ENCODE data around the gene FABP2.

DNA sequence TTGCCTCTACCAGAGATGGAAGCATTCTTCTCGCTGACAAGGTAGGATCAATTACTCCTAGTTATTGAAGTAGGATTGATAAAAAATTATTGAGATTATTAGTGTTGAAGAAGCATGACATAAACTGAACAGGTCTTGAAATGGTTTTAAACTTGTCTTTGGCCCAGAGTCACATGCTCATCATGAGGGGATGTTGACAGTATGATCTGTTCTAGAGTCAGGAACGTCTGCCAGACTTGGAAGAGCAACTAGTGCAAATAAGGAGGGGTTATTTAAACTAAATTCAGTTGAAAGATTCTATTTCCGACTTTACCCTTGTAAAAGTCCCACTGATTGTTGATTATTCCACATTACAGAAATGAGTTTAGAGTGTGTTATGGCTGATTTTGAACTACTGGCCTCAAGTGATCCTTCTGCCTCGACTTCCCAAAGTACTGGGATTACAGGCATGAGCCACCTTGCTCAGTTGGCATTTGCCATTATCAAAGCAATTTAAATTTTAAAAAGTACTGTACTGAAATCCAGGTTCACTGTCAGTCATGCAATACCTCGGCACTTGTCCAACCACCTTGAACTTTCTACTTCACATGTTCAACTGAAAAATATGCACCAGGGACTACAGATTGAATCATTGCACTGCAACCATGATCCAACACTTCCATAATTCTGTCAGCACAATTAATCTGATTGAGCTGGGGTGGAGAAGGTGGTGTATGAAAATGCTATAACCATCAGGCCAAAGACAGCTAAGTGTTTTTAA is 19.7 kb downstream of the FABP2 start:
- TF ChIP-seq, protein P1, sequence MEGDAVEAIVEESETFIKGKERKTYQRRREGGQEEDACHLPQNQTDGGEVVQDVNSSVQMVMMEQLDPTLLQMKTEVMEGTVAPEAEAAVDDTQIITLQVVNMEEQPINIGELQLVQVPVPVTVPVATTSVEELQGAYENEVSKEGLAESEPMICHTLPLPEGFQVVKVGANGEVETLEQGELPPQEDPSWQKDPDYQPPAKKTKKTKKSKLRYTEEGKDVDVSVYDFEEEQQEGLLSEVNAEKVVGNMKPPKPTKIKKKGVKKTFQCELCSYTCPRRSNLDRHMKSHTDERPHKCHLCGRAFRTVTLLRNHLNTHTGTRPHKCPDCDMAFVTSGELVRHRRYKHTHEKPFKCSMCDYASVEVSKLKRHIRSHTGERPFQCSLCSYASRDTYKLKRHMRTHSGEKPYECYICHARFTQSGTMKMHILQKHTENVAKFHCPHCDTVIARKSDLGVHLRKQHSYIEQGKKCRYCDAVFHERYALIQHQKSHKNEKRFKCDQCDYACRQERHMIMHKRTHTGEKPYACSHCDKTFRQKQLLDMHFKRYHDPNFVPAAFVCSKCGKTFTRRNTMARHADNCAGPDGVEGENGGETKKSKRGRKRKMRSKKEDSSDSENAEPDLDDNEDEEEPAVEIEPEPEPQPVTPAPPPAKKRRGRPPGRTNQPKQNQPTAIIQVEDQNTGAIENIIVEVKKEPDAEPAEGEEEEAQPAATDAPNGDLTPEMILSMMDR (IDR thresholded peaks at IDR 0.05; ENCODE audit: insufficient read depth, low read length), result no peak
- no peak for TF ChIP-seq POLR2AphosphoS5 (IDR thresholded peaks at IDR 0.05; ENCODE audit: low read depth)

Measured in HL-60 (cell line).